Left renal pelvis (tissue), 4 donors: ENCODE data around the gene ASB18. TPM values are rescaled to one million over a fixed set of nuclear protein-coding genes. Genes with fewer than 3 reads are reported as not detected.

ENCODE experiments used
- DNase-seq, 4 donors: peaks; one replicate each; pipeline ENCODE4 v3.0.0-alpha.2; 2013; ENCODE audit warnings: low read depth in 4 of 4, low spot score in 3 of 4
- polyA plus RNA-seq, 4 donors: library from polyadenylated mRNA; unstranded; fragments of 120-200 nt; gene quantifications; one replicate each; pipeline ENCODE4 v1.2.1, GENCODE V29; 2013; ENCODE audit not compliant: insufficient read length in 4 of 4

Gene ASB18
- polyA plus RNA-seq, 4 donors: 0.09 to 0.17 TPM; not detected in 2

GRCh38 chr2:236244256-236244655 is 19.9 kb downstream of the ASB18 start:
- no peak for DNase-seq

- DNase-seq: no peak
Measured at GRCh38 chr2:236242057-236242495, 22.1 kb downstream of the ASB18 start.

GRCh38 chr2:236241181-236242056 is 22.8 kb downstream of the ASB18 start:
- no peak for DNase-seq

- DNase-seq: no peak
Measured at GRCh38 chr2:236240228-236240990, 23.8 kb downstream of the ASB18 start.

- no peak for DNase-seq
Measured at GRCh38 chr2:236239276-236240065, 24.7 kb downstream of the ASB18 start.

GRCh38 chr2:236238751-236239150 is 25.5 kb downstream of the ASB18 start:
- no peak for DNase-seq

GRCh38 chr2:236237468-236238190 is 26.6 kb downstream of the ASB18 start:
- DNase-seq: no peak

- DNase-seq: no peak
Measured at GRCh38 chr2:236236559-236237452, 27.4 kb downstream of the ASB18 start.

- DNase-seq: no peak
Measured at GRCh38 chr2:236229186-236229585, 35.0 kb downstream of the ASB18 start.

- DNase-seq: no peak
Measured at GRCh38 chr2:236223675-236224074, 40.5 kb downstream of the ASB18 start.

- DNase-seq: no peak
Measured at GRCh38 chr2:236221798-236222197, 42.4 kb downstream of the ASB18 start.

GRCh38 chr2:236219411-236219810 is 44.8 kb downstream of the ASB18 start:
- no peak for DNase-seq

GRCh38 chr2:236217926-236218325 is 46.3 kb downstream of the ASB18 start:
- DNase-seq: no peak

GRCh38 chr2:236216711-236217110 is 47.5 kb downstream of the ASB18 start:
- DNase-seq: no peak

- no peak for DNase-seq
Measured at GRCh38 chr2:236215761-236216333, 48.4 kb downstream of the ASB18 start.

GRCh38 chr2:236215196-236215595 is 49.0 kb downstream of the ASB18 start:
- no peak for DNase-seq

- DNase-seq: no peak
Measured at GRCh38 chr2:236214376-236214995, 49.7 kb downstream of the ASB18 start.

- DNase-seq: no peak
Measured at GRCh38 chr2:236211296-236211695, 52.9 kb downstream of the ASB18 start.
